ENCODE data around the gene NIPA2. TPM values are rescaled to one million over a fixed set of nuclear protein-coding genes. Genes with fewer than 3 reads are reported as not detected.

The NIPA2 gene
- total RNA-seq, 1 experiment from 2014 or later = 77.9 TPM

GRCh38 chr15:22904736-22905135, 66.3 kb downstream of the NIPA2 start:
- Histone ChIP-seq H3K79me1 (ENCODE audit: insufficient read depth, low read depth, low read length, poor library complexity, severe bottlenecking) (no peaks in the 10 kb centered on the region), H2BK5ac (ENCODE audit: insufficient read length, low read length) (no peak overlapping the region), H3K9me3 (ENCODE audit: control insufficient read depth, low read depth, low read length) (no peaks in the 10 kb centered on the region), H4K91ac (ENCODE audit: insufficient read length, low read depth, low read length) (no peak overlapping the region), H2BK120ac (ENCODE audit: low read depth, low read length, poor library complexity, severe bottlenecking) (no peak overlapping the region), H2AK5ac (ENCODE audit: insufficient read length, low read length) (no peak overlapping the region), H3T11ph (ENCODE audit: low read length) (no peak overlapping the region), H2BK15ac (ENCODE audit: low read depth, low read length) (no peak overlapping the region), H3K18ac (ENCODE audit: insufficient read length, low read depth, low read length) (no peak overlapping the region), H3K56ac (ENCODE audit: insufficient read length, low read depth, low read length) (no peak overlapping the region), H3K4me1 (ENCODE audit: insufficient read depth, low read length) (no peaks in the 10 kb centered on the region), H2BK20ac (ENCODE audit: low read depth, low read length, poor library complexity, severe bottlenecking) (no peak overlapping the region), H3K23me2 (ENCODE audit: insufficient read length, low read depth, low read length, poor library complexity, severe bottlenecking) (no peaks in the 10 kb centered on the region), H2BK12ac (ENCODE audit: insufficient read length, low read depth, low read length) (no peak overlapping the region), H3K23ac (ENCODE audit: insufficient read length, low read depth, low read length) (no peak overlapping the region), H3K14ac (ENCODE audit: insufficient read depth, low read length) (no peak overlapping the region), H3K9ac (ENCODE audit: extremely low read depth, insufficient read length, low read length) (no peak overlapping the region), H4K20me1 (ENCODE audit: control insufficient read depth, insufficient read depth, insufficient read length) (peaks cover 3% of the 10 kb centered on the region), H2AFZ (ENCODE audit: low read length) (no peak overlapping the region), H3K27me3 (ENCODE audit: insufficient read depth, low read length) (no peaks in the 10 kb centered on the region), H4K8ac (replicated peaks; ENCODE audit: insufficient read length, low read depth, low read length) (no peak overlapping the region), H3K4ac (ENCODE audit: low read depth, low read length) (no peak overlapping the region), H3K79me2 (ENCODE audit: insufficient read depth, low read length) (no peaks in the 10 kb centered on the region), H3K4me2 (ENCODE audit: insufficient read depth, insufficient read length, low read length) (no peak overlapping the region), H4K5ac (ENCODE audit: insufficient read length, low read depth, low read length) (no peak overlapping the region), H3K27ac (ENCODE audit: insufficient read length, low read depth, low read length) (no peak overlapping the region)
- no peak for TF ChIP-seq CTCF (conservative IDR thresholded peaks at IDR 0.05)
- H3K4me1 Mint-ChIP-seq = no peaks in the 10 kb centered on the region
- H3K27me3 Mint-ChIP-seq (ENCODE audit: low read depth) = no peaks in the 10 kb centered on the region
- DNase-seq = no peak
- no peak overlapping the region for H3K4me3 Mint-ChIP-seq
- H3K9me3 Mint-ChIP-seq = no peaks in the 10 kb centered on the region
- H3K36me3 Mint-ChIP-seq (ENCODE audit: insufficient read depth in 1 of 3, low read depth in 3 of 3) = peaks cover 25 to 44% (median 43%) of the 10 kb centered on the region in 3 experiments
- WGBS (ENCODE audit: extremely low coverage, insufficient read length, low lambda C conversion rate) = no CpG with 5 or more reads among the region's 11 CpGs
- H3K27ac Mint-ChIP-seq = no peak overlapping the region

All from H9 (cell line).